Measurements from ENCODE around the gene FSD2.
A peak's percentile ranks its signal among the peaks of the same experiment; 100 is the strongest.
"Not testable (repeated sequence)": the region's sequence is repeated elsewhere in the genome, so short reads cannot be mapped to it uniquely, and the experiment has no call there.

FSD2 gene

GRCh38 chr15:82792068-82792467 lies 13.8 kb downstream of the FSD2 start:
- no peak for DNase-seq

GRCh38 chr15:82790321-82790720 lies 15.5 kb downstream of the FSD2 start:
- DNase-seq, result no peak

- DNase-seq, result no peak
Observed at GRCh38 chr15:82789491-82789890, 16.4 kb downstream of the FSD2 start.

GRCh38 chr15:82788496-82788895 lies 17.4 kb downstream of the FSD2 start:
- DNase-seq, result no peak

GRCh38 chr15:82781349-82781748 lies 24.5 kb downstream of the FSD2 start:
- no peak for DNase-seq

GRCh38 chr15:82778755-82779154 lies 27.1 kb downstream of the FSD2 start:
- no peak for DNase-seq

GRCh38 chr15:82774496-82774895 lies 31.4 kb downstream of the FSD2 start:
- DNase-seq, result no peak

- DNase-seq, result no peak
Observed at GRCh38 chr15:82771789-82772607, 33.9 kb downstream of the FSD2 start.

GRCh38 chr15:82768414-82769054 lies 37.3 kb downstream of the FSD2 start:
- no peak for DNase-seq

GRCh38 chr15:82767163-82767829 lies 38.6 kb downstream of the FSD2 start:
- DNase-seq, result no peak

- DNase-seq, result not testable (repeated sequence)
Observed at GRCh38 chr15:82766201-82766600, 39.7 kb downstream of the FSD2 start.

- no peak for DNase-seq
Observed at GRCh38 chr15:82764740-82765139, 41.1 kb downstream of the FSD2 start.

- no peak for DNase-seq
Observed at GRCh38 chr15:82764117-82764490, 41.8 kb downstream of the FSD2 start.

GRCh38 chr15:82763361-82764116 lies 42.3 kb downstream of the FSD2 start:
- DNase-seq, result no peak

- DNase-seq, result no peak
Observed at GRCh38 chr15:82751308-82751707, 54.6 kb downstream of the FSD2 start.

- DNase-seq, result peak; percentile 4
Observed at GRCh38 chr15:82750831-82751180, 55.1 kb downstream of the FSD2 start.

- DNase-seq, result peak; percentile 90
Observed at GRCh38 chr15:82749951-82750830, 55.7 kb downstream of the FSD2 start.

- DNase-seq, result no peak
Observed at GRCh38 chr15:82748315-82748714, 57.6 kb downstream of the FSD2 start.

GRCh38 chr15:82743810-82744209 lies 62.1 kb downstream of the FSD2 start:
- DNase-seq, result no peak

- DNase-seq, result no peak
Observed at GRCh38 chr15:82742134-82742533, 63.7 kb downstream of the FSD2 start.

- no peak for DNase-seq
Observed at GRCh38 chr15:82739086-82739485, 66.8 kb downstream of the FSD2 start.

- no peak for DNase-seq
Observed at GRCh38 chr15:82737975-82738374, 67.9 kb downstream of the FSD2 start.

Data from stimulated activated CD4-positive, alpha-beta T cell treated with anti-CD3 and anti-CD28 coated beads, Interleukin-4, amount 100 ng/mL, for 24 hours (primary cell).